PC-9 (cell line): ENCODE results near the gene PRDM16. TPM values are rescaled to one million over a fixed set of nuclear protein-coding genes. Genes with fewer than 3 reads are reported as not detected.

Source experiments
- BruUV-seq: library from RNA; stranded (reverse); fragments of 400-500 nt; replicated peaks from 2 replicates; lab custom pipeline; 2021; lab: Mats Ljungman, UMichigan
- CTCF ChIA-PET: fragments of 300-600 bp; sonication (Branson Sonifier 250); formaldehyde crosslinking; loops from one replicate; lab custom pipeline; 2022; ENCODE audit warnings: antibody characterized with exemption; lab: Charles Lee
- POLR2A ChIA-PET: fragments of 300-600 bp; sonication (Branson Sonifier 250); formaldehyde crosslinking; loops from one replicate; lab custom pipeline; 2022; ENCODE audit warnings: antibody characterized with exemption; ENCODE audit not compliant: unreplicated experiment; lab: Charles Lee
- DNase-seq, 2 experiments: peaks; one replicate each; pipeline versions ENCODE4 v3.0.0 to v3.0.0-alpha.2; 2015 to 2022; ENCODE audit warnings: mixed read lengths in 1 of 2
- H2AFZ ChIP-seq: fragments of 200-600 bp; sonication (generic); 2 replicates; pipeline ENCODE4 v1.8.1; 2017; ENCODE audit warnings: antibody characterized with exemption
- H3F3A ChIP-seq: fragments of 200-600 bp; sonication (generic); 2 replicates; pipeline ENCODE4 v1.8.1; 2017; ENCODE audit warnings: antibody characterized with exemption, mild to moderate bottlenecking, low read depth; ENCODE audit not compliant: insufficient read depth
- H3K27ac ChIP-seq: fragments of 200-600 bp; sonication (generic); 2 replicates; pipeline ENCODE4 v1.6.1; 2016; ENCODE audit warnings: mixed run types
- H3K27me3 ChIP-seq: fragments of 200-600 bp; sonication (generic); 2 replicates; pipeline ENCODE4 v1.6.1; 2016; ENCODE audit warnings: low read depth, mixed run types; ENCODE audit not compliant: insufficient read depth
- H3K36me3 ChIP-seq: fragments of 200-600 bp; sonication (generic); 2 replicates; pipeline ENCODE4 v1.6.1; 2016; ENCODE audit warnings: low read depth, mixed run types
- H3K4me1 ChIP-seq: fragments of 200-600 bp; sonication (generic); replicated peaks from 2 replicates; pipeline ENCODE4 v1.6.1; 2016; ENCODE audit warnings: mixed run types; ENCODE audit not compliant: insufficient read depth
- H3K4me2 ChIP-seq: fragments of 200-600 bp; sonication (generic); 2 replicates; pipeline ENCODE4 v1.6.1; 2017; ENCODE audit warnings: mixed run types
- H3K4me3 ChIP-seq: fragments of 200-600 bp; sonication (generic); 2 replicates; pipeline ENCODE4 v1.6.1; 2016; ENCODE audit warnings: mixed run types
- H3K79me2 ChIP-seq: fragments of 200-600 bp; sonication (generic); 2 replicates; pipeline ENCODE4 v1.6.1; 2017; ENCODE audit warnings: low read depth, mixed run types
- H3K9me2 ChIP-seq: fragments of 200-600 bp; sonication (generic); 2 replicates; pipeline ENCODE4 v1.8.1; 2017; ENCODE audit warnings: mild to moderate bottlenecking; ENCODE audit not compliant: insufficient read depth
- H3K9me3 ChIP-seq: fragments of 200-600 bp; sonication (generic); 2 replicates; pipeline ENCODE4 v1.8.1; 2016; ENCODE audit warnings: low read depth; ENCODE audit not compliant: insufficient read depth
- H4K20me1 ChIP-seq: fragments of 200-600 bp; sonication (generic); 2 replicates; pipeline ENCODE4 v1.8.1; 2017; ENCODE audit not compliant: insufficient read depth
- CTCF ChIP-seq: fragments of 200-600 bp; sonication (generic); conservative IDR thresholded peaks from 2 replicates; pipeline ENCODE4 v1.6.1; 2017; ENCODE audit warnings: mixed run types, antibody characterized with exemption, mild to moderate bottlenecking, moderate library complexity
- EZH2 ChIP-seq: fragments of 200-600 bp; sonication (generic); IDR thresholded peaks from 2 replicates; pipeline ENCODE4 v1.8.0; 2017; ENCODE audit warnings: antibody characterized with exemption, low read depth
- intact Hi-C: fragments of 100-400 bp; cut with micrococcal nuclease; formaldehyde crosslinking; loops from one replicate; pipeline ENCODE4 v1.10.0; 2022; ENCODE audit not compliant: unreplicated experiment
- total RNA-seq: library from RNA; stranded (reverse); gene quantifications from 2 replicates; pipeline ENCODE4 v1.2.3, GENCODE V29; 2021

Gene PRDM16
- total RNA-seq, 1 experiment from 2014 or later: not detected

DNA sequence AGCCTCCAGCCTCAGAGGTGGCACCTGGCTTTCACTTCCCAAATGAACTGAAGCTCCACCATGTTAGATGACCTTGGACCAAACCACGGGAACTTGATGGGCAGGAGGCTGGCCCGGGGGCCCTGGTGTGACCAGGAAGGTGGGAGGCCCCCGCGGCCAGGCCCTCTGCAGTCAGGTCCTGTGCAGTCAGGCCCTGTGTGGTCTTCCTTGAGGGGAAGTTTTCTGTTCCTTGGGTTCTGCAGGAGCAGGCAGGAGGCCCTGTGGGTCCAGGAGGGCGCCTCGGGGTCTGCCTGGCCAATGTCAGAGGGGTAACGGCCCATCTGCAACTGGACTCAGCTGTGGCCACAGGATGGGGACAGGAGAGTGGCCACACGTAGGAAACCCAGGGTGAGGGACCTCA lies 13.0 kb downstream of the PRDM16 start:
- Histone ChIP-seq H3K4me2 (no peak overlapping the region), H4K20me1 (peaks cover 3% of the 10 kb centered on the region; the same call in 1 of the 2 replicates), H3K79me2 (no peaks in the 10 kb centered on the region), H3K36me3 (no peaks in the 10 kb centered on the region), H3K27ac (no peak overlapping the region), H2AFZ (no peak overlapping the region), H3K27me3 (peaks cover 98% of the 10 kb centered on the region), H3K9me2 (no peaks in the 10 kb centered on the region), H3K9me3 (no peaks in the 10 kb centered on the region), H3K4me1 (no peaks in the 10 kb centered on the region), H3F3A (no peaks in the 10 kb centered on the region), H3K4me3 (no peak overlapping the region)
- ChIA-PET CTCF (no interaction called here), POLR2A (no interaction called here)
- no TSS peak for BruUV-seq
- intact Hi-C loops: no loop called here
- TF ChIP-seq EZH2: no peak
- no peak for TF ChIP-seq CTCF
- DNase-seq: no peak

- no peak for DNase-seq
- ChIA-PET POLR2A (no interaction called here), CTCF (no interaction called here)
- TF ChIP-seq EZH2 (no peak), CTCF (no peak)
- Histone ChIP-seq H3K36me3 (no peaks in the 10 kb centered on the region), H3K79me2 (no peaks in the 10 kb centered on the region), H3K4me3 (no peak overlapping the region), H2AFZ (no peak overlapping the region), H3K4me2 (no peak overlapping the region), H3K9me2 (no peaks in the 10 kb centered on the region), H3K27me3 (peaks cover 98% of the 10 kb centered on the region), H3K9me3 (no peaks in the 10 kb centered on the region), H3F3A (no peaks in the 10 kb centered on the region), H3K4me1 (no peaks in the 10 kb centered on the region), H3K27ac (no peak overlapping the region), H4K20me1 (peaks cover 3% of the 10 kb centered on the region; the same call in 1 of the 2 replicates)
- no TSS peak for BruUV-seq
- intact Hi-C loops: no loop called here
Observed at GRCh38 chr1:3082571-3083516, 13.8 kb downstream of the PRDM16 start.

DNA sequence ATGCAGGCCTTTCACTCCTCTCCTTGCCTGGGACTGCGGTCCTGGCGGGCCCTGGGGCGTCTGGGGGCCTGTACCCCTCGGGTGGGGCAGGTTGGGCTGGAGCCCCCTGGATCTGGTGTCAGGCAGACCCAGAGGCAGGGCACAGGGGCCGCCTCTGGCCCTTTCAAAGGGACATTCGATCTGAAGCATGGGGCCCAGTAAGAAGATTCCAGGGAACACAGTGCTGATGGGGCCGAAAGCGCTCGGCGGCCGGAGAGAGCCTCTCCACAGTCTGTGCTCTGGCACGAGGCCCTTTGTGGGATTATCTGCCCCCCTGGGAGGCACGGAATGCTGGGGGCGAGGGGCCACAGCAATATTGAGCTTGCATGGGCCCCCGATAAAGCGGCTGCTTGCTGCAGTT lies 15.2 kb downstream of the PRDM16 start:
- TF ChIP-seq EZH2 (no peak), CTCF (no peak)
- POLR2A ChIA-PET: no interaction called here
- no peaks in the 10 kb centered on the region for H3F3A ChIP-seq
- H3K4me3 ChIP-seq: no peak overlapping the region
- no peak for DNase-seq
- intact Hi-C loops: no loop called here
- no peaks in the 10 kb centered on the region; the same call in 1 of the 2 replicates for H4K20me1 ChIP-seq
- H3K27me3 ChIP-seq: peaks cover 91% of the 10 kb centered on the region
- no peaks in the 10 kb centered on the region for H3K9me2 ChIP-seq
- no peak overlapping the region for H2AFZ ChIP-seq
- no peaks in the 10 kb centered on the region for H3K4me1 ChIP-seq
- CTCF ChIA-PET: no interaction called here
- no peaks in the 10 kb centered on the region for H3K79me2 ChIP-seq
- no peaks in the 10 kb centered on the region for H3K36me3 ChIP-seq
- no peak overlapping the region for H3K27ac ChIP-seq
- H3K9me3 ChIP-seq: no peaks in the 10 kb centered on the region
- no peak overlapping the region for H3K4me2 ChIP-seq
- no TSS peak for BruUV-seq
